SK-N-SH (cell line): ENCODE measurements around the gene ZGPAT.

Source experiments
- EP300 ChIP-seq, 2 experiments: IDR thresholded peaks; 2 replicates each; pipeline versions ENCODE4 v1.4.0 to v1.6.1; 2012; ENCODE audit warnings: borderline replicate concordance in 1 of 2, low read depth in 1 of 2, low read length in 1 of 2
- EZH2phosphoT487 ChIP-seq: fragments of 200-600 bp; sonication (generic); IDR thresholded peaks from 2 replicates; pipeline ENCODE4 v1.6.1; 2017; ENCODE audit warnings: low read depth, mixed run types, mild to moderate bottlenecking, antibody characterized with exemption, moderate library complexity, borderline replicate concordance
- GABPA ChIP-seq: IDR thresholded peaks from 2 replicates; pipeline ENCODE4 v1.4.0; 2012; ENCODE audit warnings: low read depth, mild to moderate bottlenecking
- MEF2A ChIP-seq: IDR thresholded peaks from 2 replicates; pipeline ENCODE4 v1.4.0; 2012; ENCODE audit warnings: low read depth, borderline replicate concordance
- SIN3A ChIP-seq: IDR thresholded peaks from 2 replicates; pipeline ENCODE4 v1.6.1; 2012; ENCODE audit warnings: low read depth, mild to moderate bottlenecking, low read length, moderate library complexity, borderline replicate concordance
- TAF1 ChIP-seq: IDR thresholded peaks from 2 replicates; pipeline ENCODE4 v1.6.1; 2012; ENCODE audit warnings: low read depth, mild to moderate bottlenecking, low read length, moderate library complexity, borderline replicate concordance
- YY1 ChIP-seq: IDR thresholded peaks from 2 replicates; pipeline ENCODE4 v1.4.0; 2012; ENCODE audit warnings: low read depth, mild to moderate bottlenecking
- TF ChIP-seq, protein P1 (sequence below): IDR thresholded peaks from 2 replicates; pipeline ENCODE4; 2012
- TF ChIP-seq, protein P2 (sequence below): fragments of 200-600 bp; sonication (generic); IDR thresholded peaks from 2 replicates; pipeline ENCODE4 v1.6.1; 2017; ENCODE audit warnings: antibody characterized with exemption, mild to moderate bottlenecking, moderate library complexity

DNA sequence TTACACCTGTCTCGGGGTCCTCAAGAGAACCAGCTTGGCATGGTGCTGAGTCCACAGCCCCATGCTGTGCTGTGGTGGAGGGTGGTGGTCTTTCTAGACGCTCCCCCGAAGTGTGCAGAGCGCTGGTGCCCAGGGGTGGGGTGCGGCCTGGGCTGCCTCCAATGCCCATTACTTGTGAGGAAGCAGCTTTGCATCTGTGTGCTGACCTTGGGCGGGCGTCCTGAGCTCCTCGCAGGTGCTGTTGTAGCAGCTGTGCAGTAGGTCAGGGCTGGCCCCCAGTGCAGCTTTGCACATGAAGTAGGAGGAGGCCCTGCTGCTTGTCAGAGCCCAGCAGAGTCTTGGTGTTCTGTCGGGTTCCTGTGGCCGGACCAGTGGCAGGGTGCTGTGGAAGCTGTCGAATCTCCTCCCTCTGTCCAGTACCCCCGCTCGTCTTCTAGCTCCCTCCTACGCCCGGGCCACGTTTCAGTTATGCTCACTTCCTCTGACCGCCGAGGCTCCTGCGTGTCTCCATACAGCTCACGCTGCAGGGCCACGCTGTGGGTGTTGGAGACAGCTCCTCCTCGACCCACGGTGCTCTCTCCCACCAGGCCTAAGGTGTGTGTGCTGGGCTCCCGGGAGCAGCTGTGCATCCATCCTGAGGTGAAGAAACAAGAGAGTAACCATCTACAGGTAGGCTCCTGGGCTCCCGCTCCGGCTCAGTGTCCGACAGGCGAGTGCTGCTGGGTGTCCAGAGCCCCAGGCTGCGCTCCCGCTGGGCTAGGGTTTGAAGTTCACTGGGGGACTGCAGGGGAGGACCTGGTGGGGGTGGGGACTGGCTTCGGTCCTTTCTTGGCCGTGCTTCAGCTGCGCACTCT lies 45.7 kb upstream of the ZGPAT start:
- TF ChIP-seq GABPA (no peak), EP300 (IDR thresholded peaks at IDR 0.05; ENCODE audit: borderline replicate concordance in 1 of 2, low read depth in 1 of 2, low read length in 1 of 2) (no peak), TAF1 (no peak), YY1 (no peak), SIN3A (no peak), MEF2A (no peak), EZH2phosphoT487 (no peak)
- TF ChIP-seq, protein P1, sequence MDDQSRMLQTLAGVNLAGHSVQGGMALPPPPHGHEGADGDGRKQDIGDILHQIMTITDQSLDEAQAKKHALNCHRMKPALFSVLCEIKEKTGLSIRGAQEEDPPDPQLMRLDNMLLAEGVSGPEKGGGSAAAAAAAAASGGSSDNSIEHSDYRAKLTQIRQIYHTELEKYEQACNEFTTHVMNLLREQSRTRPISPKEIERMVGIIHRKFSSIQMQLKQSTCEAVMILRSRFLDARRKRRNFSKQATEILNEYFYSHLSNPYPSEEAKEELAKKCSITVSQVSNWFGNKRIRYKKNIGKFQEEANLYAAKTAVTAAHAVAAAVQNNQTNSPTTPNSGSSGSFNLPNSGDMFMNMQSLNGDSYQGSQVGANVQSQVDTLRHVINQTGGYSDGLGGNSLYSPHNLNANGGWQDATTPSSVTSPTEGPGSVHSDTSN = no peak
- TF ChIP-seq, protein P2, sequence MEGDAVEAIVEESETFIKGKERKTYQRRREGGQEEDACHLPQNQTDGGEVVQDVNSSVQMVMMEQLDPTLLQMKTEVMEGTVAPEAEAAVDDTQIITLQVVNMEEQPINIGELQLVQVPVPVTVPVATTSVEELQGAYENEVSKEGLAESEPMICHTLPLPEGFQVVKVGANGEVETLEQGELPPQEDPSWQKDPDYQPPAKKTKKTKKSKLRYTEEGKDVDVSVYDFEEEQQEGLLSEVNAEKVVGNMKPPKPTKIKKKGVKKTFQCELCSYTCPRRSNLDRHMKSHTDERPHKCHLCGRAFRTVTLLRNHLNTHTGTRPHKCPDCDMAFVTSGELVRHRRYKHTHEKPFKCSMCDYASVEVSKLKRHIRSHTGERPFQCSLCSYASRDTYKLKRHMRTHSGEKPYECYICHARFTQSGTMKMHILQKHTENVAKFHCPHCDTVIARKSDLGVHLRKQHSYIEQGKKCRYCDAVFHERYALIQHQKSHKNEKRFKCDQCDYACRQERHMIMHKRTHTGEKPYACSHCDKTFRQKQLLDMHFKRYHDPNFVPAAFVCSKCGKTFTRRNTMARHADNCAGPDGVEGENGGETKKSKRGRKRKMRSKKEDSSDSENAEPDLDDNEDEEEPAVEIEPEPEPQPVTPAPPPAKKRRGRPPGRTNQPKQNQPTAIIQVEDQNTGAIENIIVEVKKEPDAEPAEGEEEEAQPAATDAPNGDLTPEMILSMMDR = no peak
